Measurements from ENCODE around the gene ENOX1.

ENOX1 gene

GRCh38 chr13:43725460-43725859 lies 61.3 kb downstream of the ENOX1 start:
- TF ChIP-seq CTCF (conservative IDR thresholded peaks at IDR 0.05; ENCODE audit: control insufficient read depth, insufficient read depth, low read depth, low read length): no peak

GRCh38 chr13:43720780-43721397 lies 65.9 kb downstream of the ENOX1 start:
- no peak for TF ChIP-seq CTCF (conservative IDR thresholded peaks at IDR 0.05; ENCODE audit: control insufficient read depth, insufficient read depth, low read depth, low read length)
- peak; percentile 74 for DNase-seq (ENCODE audit: low read depth)
- no peak overlapping the region for H3K4me3 ChIP-seq (ENCODE audit: control insufficient read depth, low read depth, low read length)

More at GRCh38 chr13:43725460-43725859, 61.3 kb downstream of the ENOX1 start:
- peak; percentile 9 for DNase-seq (ENCODE audit: low read depth)
- H3K4me3 ChIP-seq (ENCODE audit: control insufficient read depth, low read depth, low read length): no peak overlapping the region

- DNase-seq (ENCODE audit: low read depth): peak; percentile 88
- no peak overlapping the region for H3K4me3 ChIP-seq (ENCODE audit: control insufficient read depth, low read depth, low read length)
- TF ChIP-seq CTCF (conservative IDR thresholded peaks at IDR 0.05; ENCODE audit: control insufficient read depth, insufficient read depth, low read depth, low read length): no peak
These were observed 88.0 kb downstream of the ENOX1 start for GRCh38 chr13:43698758-43699157.

- peak; percentile 31 for DNase-seq (ENCODE audit: low read depth)
- TF ChIP-seq CTCF (conservative IDR thresholded peaks at IDR 0.05; ENCODE audit: control insufficient read depth, insufficient read depth, low read depth, low read length): no peak
- no peak overlapping the region for H3K4me3 ChIP-seq (ENCODE audit: control insufficient read depth, low read depth, low read length)
These were observed 88.8 kb downstream of the ENOX1 start for GRCh38 chr13:43698009-43698408.

GRCh38 chr13:43697323-43697722 lies 89.4 kb downstream of the ENOX1 start:
- no peak overlapping the region for H3K4me3 ChIP-seq (ENCODE audit: control insufficient read depth, low read depth, low read length)
- no peak for TF ChIP-seq CTCF (conservative IDR thresholded peaks at IDR 0.05; ENCODE audit: control insufficient read depth, insufficient read depth, low read depth, low read length)
- no peak for DNase-seq (ENCODE audit: low read depth)

- H3K4me3 ChIP-seq (ENCODE audit: control insufficient read depth, low read depth, low read length): no peak overlapping the region
- DNase-seq (ENCODE audit: low read depth): no peak
- no peak for TF ChIP-seq CTCF (conservative IDR thresholded peaks at IDR 0.05; ENCODE audit: control insufficient read depth, insufficient read depth, low read depth, low read length)
These were observed 92.6 kb downstream of the ENOX1 start for GRCh38 chr13:43694146-43694664.

Measured in fibroblast of mammary gland (primary cell).